Measurements from ENCODE around the gene TANGO2. TPM values are rescaled to one million over a fixed set of nuclear protein-coding genes. Genes with fewer than 3 reads are reported as not detected.
A peak's percentile ranks its signal among the peaks of the same experiment; 100 is the strongest.

Gene TANGO2
- total and polyA plus RNA-seq, 2 of the 8 experiments (the other 6 are each of a cell fraction or from before 2014, with no cell fraction given): 10.1 to 18.4 TPM

GRCh38 chr22:20080445-20080775 is 59.5 kb downstream of the TANGO2 start:
- peak overlapping the region; percentile 79 for H3K27ac ChIP-seq (ENCODE audit: low read depth, low read length)
- no peak overlapping the region for H2BK120ac ChIP-seq (replicated peaks; ENCODE audit: low read depth, low read length)
- WGBS, 2 experiments (ENCODE audit: extremely low coverage in 1 of 2, insufficient coverage in 1 of 2, insufficient read length in 1 of 2, insufficient replicate concordance in 2 of 2, low coverage in 1 of 2, low lambda C conversion rate in 2 of 2, missing lambda C conversion rate in 1 of 2): 2% methylated on average over 21 of the region's 34 CpGs; no CpG with 5 or more reads in 1 of the 2 experiments
- H3K9ac ChIP-seq (replicated peaks in 1 of 4; ENCODE audit: extremely low read depth in 1 of 4, low read depth in 3 of 4, low read length in 3 of 4): peak overlapping the region; percentile 67 to 98 (median 96)
- H4K5ac ChIP-seq (ENCODE audit: insufficient read length, low read depth, low read length): peak overlapping the region; percentile 66
- peak overlapping the region; percentile 98 for H2AK5ac ChIP-seq (ENCODE audit: low read depth, low read length)
- ChIA-PET POLR2A (ENCODE audit: partially characterized antibody) (interaction anchor here (1.0 to 29.4 kb wide), 9 partner anchors 17 to 106 kb away, joined by 3 to 598 read pairs (median 6); partner anchors contain the start of genes RANBP1 and TRMT2A), CTCF (ENCODE audit: partially characterized antibody) (interaction anchor here (0.9 kb wide), 1 partner anchor 65 kb away, joined by 3 read pairs; no protein-coding TSS in a partner anchor)
- peak overlapping the region; percentile 24 for H3K56ac ChIP-seq (replicated peaks; ENCODE audit: insufficient read length, low read depth, low read length)
- peaks cover 3 to 19% (median 11%) of the 10 kb centered on the region in 4 experiments for H3K4me1 ChIP-seq (replicated peaks in 1 of 4; ENCODE audit: control insufficient read depth in 3 of 4, insufficient read depth in 4 of 4, low read length in 3 of 4)
- H3K4me3 ChIP-seq (ENCODE audit: extremely low read depth in 1 of 4, insufficient read depth in 2 of 4, low read depth in 3 of 4, low read length in 4 of 4): peak overlapping the region; percentile 81 to 99 (median 92)
- H2BK15ac ChIP-seq (ENCODE audit: low read length): no peak overlapping the region
- H3K4ac ChIP-seq (replicated peaks; ENCODE audit: insufficient read length, low read depth, low read length): peak overlapping the region; percentile 46
- no peak overlapping the region for H3K23ac ChIP-seq (ENCODE audit: insufficient read length)
- H4K91ac ChIP-seq (replicated peaks; ENCODE audit: insufficient read length, low read length): peak overlapping the region; percentile 22
- no peak for FAIRE-seq
- H2AFZ ChIP-seq (ENCODE audit: low read length): no peak overlapping the region
- H3K36me3 ChIP-seq (ENCODE audit: control insufficient read depth in 2 of 4, insufficient read depth in 4 of 4, low read length in 3 of 4): peaks cover 0 to 2% (median 0%) of the 10 kb centered on the region in 4 experiments; a peak in 1 of 8 replicates
- no peak overlapping the region for H2BK20ac ChIP-seq (ENCODE audit: low read length)
- no peaks in the 10 kb centered on the region for H3K9me3 ChIP-seq (ENCODE audit: insufficient read depth in 2 of 2, low read depth in 1 of 2, low read length in 1 of 2)
- H3K4me2 ChIP-seq (ENCODE audit: insufficient read depth in 1 of 2, low read depth in 2 of 2, low read length in 2 of 2): peak overlapping the region; percentile 87 to 99
- TF ChIP-seq YY1 (IDR thresholded peaks at IDR 0.05; ENCODE audit: low read depth, low read length) (peak; percentile 78), PHF8 (conservative IDR thresholded peaks at IDR 0.05; ENCODE audit: low read depth, low read length) (peak; percentile 61), SIN3A (conservative IDR thresholded peaks at IDR 0.05 in 1 of 2, IDR thresholded peaks at IDR 0.05 in 1 of 2; ENCODE audit: low read depth in 1 of 2, low read length in 2 of 2) (peak in 1 of 2 experiments; percentile 56; a peak in 1 of 4 replicates), SIRT6 (IDR thresholded peaks at IDR 0.05; ENCODE audit: low read length) (no peak)
- DNase-seq (ENCODE audit: low read depth in 1 of 2, low spot score in 2 of 2): peak in 1 of 2 experiments; percentile 73
- H2BK12ac ChIP-seq (ENCODE audit: low read depth, low read length): no peak overlapping the region
- H3K79me1 ChIP-seq (ENCODE audit: low read depth, low read length): peaks cover 22% of the 10 kb centered on the region
- H4K20me1 ChIP-seq (replicated peaks in 1 of 2; ENCODE audit: control insufficient read depth in 1 of 2, insufficient read depth in 2 of 2, low read length in 2 of 2): peaks cover 16 to 31% of the 10 kb centered on the region in 2 experiments
- peak overlapping the region; percentile 89 for H2BK5ac ChIP-seq (ENCODE audit: low read depth, low read length)
- peak overlapping the region; percentile 94; the same call in 1 of the 2 replicates for H4K8ac ChIP-seq (ENCODE audit: extremely low read depth, insufficient read depth, low read length)
- peaks cover 9% of the 10 kb centered on the region for H3K23me2 ChIP-seq (ENCODE audit: low read depth, low read length)
- peak overlapping the region; percentile 78; the same call in 1 of the 2 replicates for H3K18ac ChIP-seq (ENCODE audit: extremely low read depth, low read length)
- no peaks in the 10 kb centered on the region for H3K27me3 ChIP-seq (replicated peaks in 1 of 4; ENCODE audit: control insufficient read depth in 3 of 4, extremely low read depth in 1 of 4, insufficient read depth in 3 of 4, low read length in 3 of 4)
- no peak overlapping the region for H3K14ac ChIP-seq (ENCODE audit: insufficient read length)
- peaks cover 27 to 51% of the 10 kb centered on the region in 2 experiments for H3K79me2 ChIP-seq (ENCODE audit: control insufficient read depth in 1 of 2, insufficient read depth in 2 of 2, low read length in 2 of 2)

All from H1 (cell line).